AG04450 (cell line): ENCODE measurements around the gene GALNT7. TPM values are rescaled to one million over a fixed set of nuclear protein-coding genes. Genes with fewer than 3 reads are reported as not detected.
A peak's percentile ranks its signal among the peaks of the same experiment; 100 is the strongest.

Experiments used
- CTCF ChIA-PET: fragments of 300-600, 350-600 bp; formaldehyde crosslinking; extraction: SDS; loops from one replicate; lab custom pipeline; 2022; ENCODE audit warnings: antibody characterized with exemption, inconsistent platforms; lab: Charles Lee
- POLR2A ChIA-PET: fragments of 350-600 bp; formaldehyde crosslinking; extraction: SDS; loops from one replicate; lab custom pipeline; 2021; ENCODE audit warnings: antibody characterized with exemption, inconsistent platforms; lab: Yijun Ruan, JAX
- DNase-seq: peaks from one replicate; pipeline ENCODE4 v3.0.0-alpha.2; 2011; ENCODE audit warnings: low read depth, low spot score
- H3K27ac ChIP-seq: one replicate; pipeline ENCODE4 v1.5.1; 2012; ENCODE audit warnings: low read depth, low read length, control low read depth
- H3K27me3 ChIP-seq: one replicate; pipeline ENCODE4 v1.6.0; 2012; ENCODE audit warnings: low read length; ENCODE audit not compliant: control insufficient read depth, insufficient read depth
- H3K4me3 ChIP-seq: 2 replicates; pipeline ENCODE4 v1.5.1; 2011; ENCODE audit warnings: mild to moderate bottlenecking, low read depth, low read length, control low read depth
- H3K9me3 ChIP-seq: 2 replicates; pipeline ENCODE4 v1.5.1; 2012; ENCODE audit warnings: low read length; ENCODE audit not compliant: control insufficient read depth, insufficient read depth
- CTCF ChIP-seq: IDR thresholded peaks from 2 replicates; pipeline ENCODE4 v1.5.1; 2011; ENCODE audit warnings: low read depth, low read length, control low read depth, inconsistent platforms
- polyA plus RNA-seq: library from polyadenylated mRNA; depleted of rRNA; stranded (reverse); fragments of >200 nt; gene quantifications from 2 replicates; pipeline ENCODE4 v1.2.3, GENCODE V29; 2011

GALNT7 gene
- polyA plus RNA-seq, 1 experiment: 47.6 TPM

- POLR2A ChIA-PET: interaction anchor here (0.8 to 4.0 kb wide), 5 partner anchors 12 to 88 kb away, joined by 3 to 121 read pairs (median 10); partner anchors contain the start of gene SAP30
- H3K27ac ChIP-seq: no peak overlapping the region
- DNase-seq: no peak
- no peak for TF ChIP-seq CTCF
- H3K27me3 ChIP-seq: no peaks in the 10 kb centered on the region
- H3K4me3 ChIP-seq: peak overlapping the region; percentile 90
- CTCF ChIA-PET: interaction anchor here (1.0 to 4.1 kb wide), 4 partner anchors 14 to 87 kb away, joined by 3 to 20 read pairs (median 7); no protein-coding TSS in a partner anchor
- peaks cover 4% of the 10 kb centered on the region; the same call in 1 of the 2 replicates for H3K9me3 ChIP-seq
These were observed 164.5 kb downstream of the GALNT7 start for GRCh38 chr4:173332963-173333657.

GRCh38 chr4:173333658-173334084 lies 165.1 kb downstream of the GALNT7 start:
- peaks cover 4% of the 10 kb centered on the region; the same call in 1 of the 2 replicates for H3K9me3 ChIP-seq
- DNase-seq: no peak
- POLR2A ChIA-PET: interaction anchor here (0.6 to 4.0 kb wide), 10 partner anchors 12 to 105 kb away, joined by 3 to 121 read pairs (median 5); partner anchors contain the start of gene SAP30
- no peaks in the 10 kb centered on the region for H3K27me3 ChIP-seq
- H3K27ac ChIP-seq: peak overlapping the region; percentile 98
- H3K4me3 ChIP-seq: peak overlapping the region; percentile 90
- CTCF ChIA-PET: interaction anchor here (1.0 to 4.1 kb wide), 3 partner anchors 14 to 87 kb away, joined by 4 to 20 read pairs (median 9); no protein-coding TSS in a partner anchor
- TF ChIP-seq CTCF: no peak

GRCh38 chr4:173334085-173334890 lies 165.7 kb downstream of the GALNT7 start, which contains the start of gene HMGB2:
HMGB2 (minus strand) TSS chr4:173334358; CDS start chr4:173333649, 709 bp downstream.
- DNase-seq: peak; percentile 100
- Histone ChIP-seq H3K4me3 (peak within 1 kb of the TSS; percentile 90), H3K27me3 (no peaks in the 10 kb centered on the region), H3K9me3 (peaks cover 4% of the 10 kb centered on the region; the same call in 1 of the 2 replicates), H3K27ac (peak within 1 kb of the TSS; percentile 98)
- CTCF ChIA-PET: interaction anchor here (1.0 to 2.3 kb wide), 6 partner anchors 15 to 86 kb away, joined by 4 to 9 read pairs (median 4); partner anchors contain the start of gene SAP30
- no peak for TF ChIP-seq CTCF
- POLR2A ChIA-PET: interaction anchor here (0.6 to 4.0 kb wide), 17 partner anchors 12 to 484 kb away, joined by 3 to 121 read pairs (median 3); partner anchors contain the start of gene SAP30

GRCh38 chr4:173334891-173335752 lies 166.5 kb downstream of the GALNT7 start:
- Histone ChIP-seq H3K27me3 (no peaks in the 10 kb centered on the region), H3K4me3 (peak overlapping the region; percentile 82), H3K9me3 (peaks cover 4% of the 10 kb centered on the region; the same call in 1 of the 2 replicates), H3K27ac (peak overlapping the region; percentile 62)
- no peak for TF ChIP-seq CTCF
- DNase-seq: peak; percentile 34
- ChIA-PET CTCF (interaction anchor here (0.7 to 1.8 kb wide), 6 partner anchors 16 to 85 kb away, joined by 3 to 6 read pairs (median 4); partner anchors contain the start of gene SAP30), POLR2A (interaction anchor here (0.6 to 4.0 kb wide), 13 partner anchors 11 to 167 kb away, joined by 3 to 121 read pairs (median 3); partner anchors contain the start of gene SAP30)
